Skin epidermis (tissue), 12 donors: ENCODE data around the gene OMA1.
"Not testable (repeated sequence)": the region's sequence is repeated elsewhere in the genome, so short reads cannot be mapped to it uniquely, and the experiment has no call there.

Source experiments
- H3K27ac ChIP-seq, 21 experiments: fragments of 200-600 bp; sonication (generic) in 11 of 21; one replicate each; pipeline ENCODE4 v1.5.0; 2020; ENCODE audit warnings: mild to moderate bottlenecking in 3 of 21, inconsistent platforms in 2 of 21, moderate library complexity in 2 of 21
- H3K4me3 ChIP-seq, 7 experiments: fragments of 200-600 bp; sonication (generic) in 2 of 7; one replicate each; pipeline ENCODE4 v1.5.0; 2020; ENCODE audit warnings: inconsistent platforms in 2 of 7, mild to moderate bottlenecking in 2 of 7, moderate library complexity in 1 of 7

OMA1 gene

DNA sequence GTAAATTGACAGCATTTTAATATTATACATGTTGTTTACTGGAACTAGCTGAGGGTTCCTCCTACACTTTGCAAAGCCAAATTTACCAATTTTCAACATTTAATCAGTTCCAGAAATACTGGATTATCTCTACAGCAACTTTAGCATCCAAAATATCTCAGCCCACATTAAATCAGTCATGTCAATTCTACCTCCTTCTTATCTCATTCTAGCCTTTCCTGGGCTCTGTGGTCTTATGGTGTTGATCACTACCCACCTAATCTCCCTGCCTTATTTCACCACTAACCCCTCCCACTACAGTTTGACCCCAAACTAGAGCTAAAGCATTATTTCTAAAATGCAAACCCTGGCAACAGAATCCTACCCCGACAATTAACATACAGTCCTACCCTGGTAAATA, 3.3 kb downstream of the OMA1 start:
- Histone ChIP-seq H3K27ac (no peak overlapping the region), H3K4me3 (no peak overlapping the region)

DNA sequence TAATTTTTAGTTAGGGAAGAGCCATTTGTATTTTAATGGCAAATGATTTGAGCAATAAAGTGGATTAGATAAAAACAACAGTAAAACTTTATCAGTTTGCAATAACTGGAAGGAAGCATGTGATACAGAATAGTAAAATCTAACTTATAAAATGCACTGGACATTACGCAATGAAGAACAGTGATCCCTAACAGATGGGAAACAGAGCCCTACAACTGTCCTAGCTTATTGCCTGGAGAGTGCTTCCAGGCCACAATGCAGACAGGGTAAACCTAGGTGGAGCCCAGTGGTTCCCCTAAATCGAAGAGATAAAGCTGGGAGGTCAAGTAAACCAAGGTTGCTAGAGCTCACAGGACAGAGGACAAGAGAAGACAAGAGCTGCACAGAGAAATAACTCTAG, 7.0 kb downstream of the OMA1 start:
- Histone ChIP-seq H3K4me3 (no peak overlapping the region), H3K27ac (no peak overlapping the region)

GRCh38 chr1:58538821-58539220, 7.7 kb downstream of the OMA1 start:
- Histone ChIP-seq H3K27ac (no peak overlapping the region), H3K4me3 (no peak overlapping the region)

- not testable (repeated sequence) for H3K4me3 ChIP-seq
These were observed 14.7 kb downstream of the OMA1 start for GRCh38 chr1:58531842-58532241.

GRCh38 chr1:58529284-58529683, 17.2 kb downstream of the OMA1 start:
- H3K4me3 ChIP-seq: no peak overlapping the region
- no peak overlapping the region for H3K27ac ChIP-seq

More at GRCh38 chr1:58531842-58532241, 14.7 kb downstream of the OMA1 start:
- H3K27ac ChIP-seq: not testable (repeated sequence)

GRCh38 chr1:58528518-58528917, 18.0 kb downstream of the OMA1 start:
- H3K4me3 ChIP-seq: no peak overlapping the region
- H3K27ac ChIP-seq: no peak overlapping the region

DNA sequence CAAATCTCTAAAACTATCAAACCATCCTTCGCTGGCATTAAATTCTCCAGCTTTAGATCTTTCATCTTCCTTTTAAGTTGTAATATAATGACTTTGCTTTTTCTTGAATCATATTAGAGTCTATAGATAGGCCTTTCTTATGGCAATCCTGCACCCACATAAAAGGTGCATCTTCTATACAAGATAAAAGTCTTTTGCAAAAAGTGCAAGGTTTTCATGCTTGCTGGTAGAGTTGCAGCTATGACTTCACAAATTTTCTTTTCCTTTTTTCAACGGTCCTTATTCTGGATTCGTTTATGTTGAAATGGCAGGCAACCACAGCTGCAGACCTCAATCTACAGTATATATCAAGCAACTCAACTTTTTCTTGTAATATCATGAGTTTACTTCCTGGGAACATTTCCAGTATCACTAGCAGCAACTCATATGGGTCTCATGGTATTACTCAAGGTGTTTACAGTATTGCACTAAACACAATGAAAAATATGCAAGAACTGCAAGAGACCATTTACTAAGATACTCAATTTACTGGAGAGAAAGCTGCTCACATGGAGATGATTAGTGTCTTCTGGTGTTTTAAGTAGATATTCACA, 22.1 kb downstream of the OMA1 start:
- Histone ChIP-seq H3K27ac (no peak overlapping the region), H3K4me3 (no peak overlapping the region)

GRCh38 chr1:58515794-58516401, 30.6 kb downstream of the OMA1 start:
- H3K27ac ChIP-seq: peak overlapping the region in 2 of 21 experiments; percentile 15 to 64
- H3K4me3 ChIP-seq: no peak overlapping the region

GRCh38 chr1:58513956-58514355, 32.6 kb downstream of the OMA1 start:
- H3K4me3 ChIP-seq: no peak overlapping the region

GRCh38 chr1:58508629-58509028, 37.9 kb downstream of the OMA1 start:
- H3K27ac ChIP-seq: no peak overlapping the region
- H3K4me3 ChIP-seq: no peak overlapping the region

More at GRCh38 chr1:58513956-58514355, 32.6 kb downstream of the OMA1 start:
- no peak overlapping the region for H3K27ac ChIP-seq

GRCh38 chr1:58505286-58505685, 41.2 kb downstream of the OMA1 start:
- H3K4me3 ChIP-seq: no peak overlapping the region
- no peak overlapping the region for H3K27ac ChIP-seq

DNA sequence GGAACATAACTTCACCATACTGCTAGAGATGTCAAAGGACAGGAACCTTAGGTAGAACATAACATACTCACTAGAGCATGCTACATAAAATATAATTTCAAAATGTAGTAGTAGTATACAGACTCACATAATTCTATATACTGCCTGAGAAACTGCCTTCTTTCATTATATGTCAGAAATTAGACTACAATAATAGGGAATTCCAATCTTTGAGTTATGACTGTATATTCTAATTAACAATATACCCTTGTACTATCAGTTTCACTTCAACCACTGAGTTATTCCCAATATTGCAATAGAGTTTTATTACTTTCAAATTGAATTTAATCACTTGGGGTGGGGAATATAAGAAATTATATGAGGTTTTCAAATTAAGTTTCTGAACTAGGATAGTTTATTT, 44.0 kb downstream of the OMA1 start:
- no peak overlapping the region for H3K27ac ChIP-seq
- no peak overlapping the region for H3K4me3 ChIP-seq

GRCh38 chr1:58500043-58500442, 46.5 kb downstream of the OMA1 start:
- no peak overlapping the region for H3K27ac ChIP-seq
- no peak overlapping the region for H3K4me3 ChIP-seq

DNA sequence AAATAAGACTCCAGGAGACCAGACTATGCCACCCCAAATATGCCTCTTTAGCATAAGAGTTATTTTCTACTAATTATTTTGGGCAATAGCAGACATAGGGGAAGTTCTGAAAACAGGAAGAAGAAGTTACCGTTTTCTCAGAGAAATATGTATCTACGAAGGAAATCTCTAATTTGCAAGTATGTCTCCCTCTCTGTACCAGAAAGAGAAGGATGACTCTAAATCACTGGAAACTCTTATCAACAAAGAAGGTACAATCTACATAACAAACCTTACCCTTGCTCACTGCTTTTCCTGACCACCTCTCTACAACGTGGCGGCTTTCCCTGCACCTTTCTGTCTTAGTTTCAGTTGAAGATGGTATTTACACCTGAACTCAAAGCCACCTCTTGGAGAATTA, 49.0 kb downstream of the OMA1 start:
- H3K27ac ChIP-seq: no peak overlapping the region
- H3K4me3 ChIP-seq: no peak overlapping the region

DNA sequence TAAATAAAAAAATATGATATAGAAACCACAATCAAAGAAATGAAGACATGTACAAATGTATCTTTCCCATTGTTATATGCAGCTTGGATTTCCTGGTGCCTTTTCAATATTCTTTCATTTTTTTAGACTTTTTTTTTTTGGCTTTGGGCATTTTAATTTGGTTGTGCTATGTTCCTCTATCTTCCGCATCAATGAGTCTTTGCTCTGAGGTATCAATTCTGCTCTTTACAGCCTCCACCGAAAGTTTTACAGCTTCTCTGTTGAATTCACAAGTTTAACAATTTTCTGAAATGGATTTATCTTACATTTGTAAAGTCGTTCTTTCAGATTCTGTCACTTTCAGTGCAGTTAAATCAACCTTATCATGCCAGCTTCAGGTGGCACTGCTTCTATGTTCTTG, 50.5 kb downstream of the OMA1 start:
- no peak overlapping the region for H3K4me3 ChIP-seq
- no peak overlapping the region for H3K27ac ChIP-seq

- H3K27ac ChIP-seq, H3K4me3 ChIP-seq: not testable (repeated sequence)
These were observed 57.6 kb downstream of the OMA1 start for GRCh38 chr1:58488914-58489313.

GRCh38 chr1:58487002-58487401, 59.5 kb downstream of the OMA1 start:
- no peak overlapping the region for H3K27ac ChIP-seq
- H3K4me3 ChIP-seq: no peak overlapping the region

- H3K27ac ChIP-seq: no peak overlapping the region
- H3K4me3 ChIP-seq: no peak overlapping the region
These were observed 64.6 kb downstream of the OMA1 start for GRCh38 chr1:58481962-58482361.

DNA sequence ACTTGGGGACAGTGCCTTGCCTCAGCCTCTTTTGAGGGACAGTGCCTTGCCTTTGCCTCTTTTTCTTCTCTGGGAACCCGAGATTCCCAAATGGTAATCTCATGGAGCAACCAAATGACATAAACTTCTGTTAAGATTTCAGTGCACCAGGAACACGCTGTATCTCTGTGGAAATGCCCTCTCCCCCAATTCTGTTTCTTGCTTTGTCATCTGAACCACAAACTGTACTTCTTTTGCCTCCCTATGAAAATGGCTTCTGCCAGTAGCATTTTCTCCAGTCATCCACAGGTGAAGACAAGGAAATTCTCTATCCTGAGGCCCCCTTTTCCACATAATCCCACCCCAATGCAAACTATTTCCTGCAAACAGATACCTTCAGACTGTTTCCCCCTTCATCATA, 66.3 kb downstream of the OMA1 start:
- Histone ChIP-seq H3K4me3 (no peak overlapping the region), H3K27ac (no peak overlapping the region)

- no peak overlapping the region for H3K27ac ChIP-seq
- no peak overlapping the region for H3K4me3 ChIP-seq
These were observed 69.1 kb downstream of the OMA1 start for GRCh38 chr1:58477390-58477789.

DNA sequence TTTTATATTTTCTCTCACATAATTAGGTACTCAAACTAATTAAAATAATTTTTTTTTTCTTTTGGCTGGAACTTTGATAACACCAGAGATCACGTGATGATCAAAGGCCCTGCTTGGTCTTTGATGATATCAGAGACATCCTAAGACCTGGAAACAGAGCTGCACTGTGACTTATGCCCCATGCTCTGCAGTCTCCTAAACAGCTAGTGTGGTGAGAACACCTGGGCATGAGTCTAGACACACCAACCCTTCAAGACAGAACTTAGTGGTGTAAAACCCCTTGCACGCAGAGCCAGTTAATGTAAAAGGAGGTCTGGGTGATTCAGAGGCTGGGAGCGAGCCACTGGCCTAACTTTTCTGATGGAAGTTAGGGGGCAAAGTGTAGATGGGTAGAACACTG, 70.3 kb downstream of the OMA1 start:
- H3K27ac ChIP-seq: no peak overlapping the region
- H3K4me3 ChIP-seq: no peak overlapping the region

DNA sequence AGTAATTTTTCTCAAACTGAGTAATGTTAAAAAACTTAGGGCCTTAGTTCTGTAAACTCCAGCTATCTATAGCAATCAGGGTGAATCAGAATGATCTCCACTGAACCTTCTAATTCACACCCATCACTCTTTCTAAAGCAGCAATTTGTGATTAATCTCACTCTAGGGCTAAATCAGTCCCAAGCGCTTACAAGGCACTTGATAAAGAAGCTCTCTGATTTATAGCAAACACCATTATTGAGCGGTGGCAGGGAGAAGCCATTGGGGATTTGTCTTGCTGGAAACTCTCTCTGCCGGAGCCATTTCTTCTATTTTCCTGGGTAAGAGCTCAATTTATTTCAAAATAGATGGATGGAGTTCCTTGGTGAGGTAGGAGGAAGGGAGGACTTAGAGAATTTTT, 77.0 kb downstream of the OMA1 start:
- no peak overlapping the region for H3K27ac ChIP-seq
- no peak overlapping the region for H3K4me3 ChIP-seq
